ENCODE measurements around the gene ZNF689. TPM values are rescaled to one million over a fixed set of nuclear protein-coding genes. Genes with fewer than 3 reads are reported as not detected.

Gene ZNF689
- polyA plus RNA-seq, 2 of the 4 experiments (the other 2 are of a cell fraction), result 6.8 to 7.4 TPM

DNA sequence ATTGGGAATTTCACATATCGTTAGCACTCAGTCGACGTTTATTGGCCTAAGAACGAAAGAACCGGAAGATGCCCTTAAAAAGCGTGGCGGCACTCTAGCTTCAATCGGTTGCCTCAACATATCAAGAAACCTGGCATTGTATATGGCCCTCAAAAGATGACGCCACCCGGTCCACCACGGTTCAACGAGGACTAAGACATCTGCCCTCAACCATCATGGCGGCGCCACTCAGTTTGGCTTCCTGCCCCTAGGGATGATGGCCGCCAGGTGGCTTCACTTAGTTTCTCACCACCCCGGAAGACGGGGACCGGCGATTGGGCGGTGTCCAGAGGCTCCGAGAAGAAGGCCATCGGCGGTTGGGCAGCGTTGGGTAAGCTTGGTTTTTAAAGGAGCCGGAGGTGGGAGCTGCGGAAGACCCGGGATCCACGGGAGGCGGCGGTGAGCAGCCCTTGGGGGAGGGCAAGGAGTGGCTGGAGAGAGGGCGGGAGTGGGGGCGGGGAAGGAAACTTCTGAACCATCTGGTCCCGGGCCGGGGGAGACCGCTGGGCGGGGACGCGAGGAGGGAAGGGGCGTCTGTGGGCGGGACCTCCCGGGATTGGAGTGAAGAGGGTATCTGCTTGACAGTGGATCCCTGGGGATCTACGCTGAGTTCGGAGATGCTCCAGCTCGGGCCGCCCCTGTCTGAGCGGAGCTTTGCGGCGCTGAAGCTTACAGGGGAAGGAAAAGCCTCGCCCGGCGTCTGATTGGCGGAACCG is 40.4 kb upstream of the ZNF689 start, which contains the start of gene PRR14:
TSS of gene PRR14 (plus strand) at position 592 of the 755 bp plus-strand sequence. CDS start 686 bp downstream, outside the sequence.
- WGBS (ENCODE audit: missing lambda C conversion rate), result 14% methylated on average over 33 of the region's 53 CpGs
- ChIA-PET POLR2A (interaction anchor here (0.5 to 1.3 kb wide), 11 partner anchors 8 to 280 kb away, joined by 3 to 14 read pairs (median 4); partner anchors contain the start of genes DCTPP1, PHKG2 and TBC1D10B), CTCF (interaction anchor here (0.6 to 4.2 kb wide), 16 partner anchors 8 to 545 kb away, joined by 3 to 26 read pairs (median 4); partner anchors contain the start of genes FBRS and ZNF688)
- H3K27ac ChIP-seq, result peak within 1 kb of the TSS; percentile 92 to 96
- DNase-seq (ENCODE audit: low read depth in 1 of 2, low spot score in 1 of 2) (peak; percentile 92 to 99), FAIRE-seq (peak; percentile 81), ATAC-seq (peak; percentile 88 to 91)
- H3K4me2 ChIP-seq, result peak within 1 kb of the TSS; percentile 91
- peak within 1 kb of the TSS; percentile 82 for H3K4me3 ChIP-seq
- H3K4me1 ChIP-seq, result peaks cover 12% of the 10 kb centered on the region; the same call in 2 of the 3 replicates
- H3K9me3 ChIP-seq, result no peaks in the 10 kb centered on the region
- TF ChIP-seq MYC (IDR thresholded peaks at IDR 0.05; ENCODE audit: borderline replicate concordance, low read length), result 0 out of 2 replicates have a peak, but pooled peaks have one; percentile 24
- TF ChIP-seq FOSL2 (IDR thresholded peaks at IDR 0.05), result no peak
- TF ChIP-seq FOSL2 (CRISPR knock-in tag; IDR thresholded peaks at IDR 0.05), result peak; percentile 34; the same call in 1 of the 2 replicates
- peak; percentile 41; the same call in 1 of the 2 replicates for TF ChIP-seq PHF8 (IDR thresholded peaks at IDR 0.05; ENCODE audit: borderline replicate concordance, low read depth)
- TF ChIP-seq CHD4 (IDR thresholded peaks at IDR 0.05; ENCODE audit: borderline replicate concordance), result no peak
- no peak for TF ChIP-seq REST (IDR thresholded peaks at IDR 0.05)
- TF ChIP-seq RAD21 (conservative IDR thresholded peaks at IDR 0.05 in 1 of 2, IDR thresholded peaks at IDR 0.05 in 1 of 2), result no peak
- TF ChIP-seq POLR2A (IDR thresholded peaks at IDR 0.05; ENCODE audit: low read length), result no peak; the same call in 1 of the 2 replicates
- TF ChIP-seq FOSB (CRISPR knock-in tag; IDR thresholded peaks at IDR 0.05), result no peak
- no peak for TF ChIP-seq ZSCAN20 (CRISPR knock-in tag; IDR thresholded peaks at IDR 0.05)
- no peak for TF ChIP-seq RARB (CRISPR knock-in tag; IDR thresholded peaks at IDR 0.05)
- TF ChIP-seq MAX (IDR thresholded peaks at IDR 0.05), result peak; percentile 72
- no peak for TF ChIP-seq USF2 (IDR thresholded peaks at IDR 0.05)
- no peak for TF ChIP-seq TFCP2L1 (CRISPR knock-in tag; IDR thresholded peaks at IDR 0.05)
- TF ChIP-seq ZNF302 (CRISPR knock-in tag; IDR thresholded peaks at IDR 0.05), result no peak
- no peak for TF ChIP-seq RCOR1 (IDR thresholded peaks at IDR 0.05; ENCODE audit: low read depth, low read length)
- TF ChIP-seq ESRRA (IDR thresholded peaks at IDR 0.05; ENCODE audit: borderline replicate concordance, low read length), result no peak
- TF ChIP-seq EHMT2 (IDR thresholded peaks at IDR 0.05; ENCODE audit: low read depth), result 0 out of 2 replicates have a peak, but pooled peaks have one; percentile 24
- peak; percentile 56; the same call in 1 of the 2 replicates for TF ChIP-seq HOXB13 (CRISPR knock-in tag; IDR thresholded peaks at IDR 0.05; ENCODE audit: low read depth)
- no peak for TF ChIP-seq JUNB (IDR thresholded peaks at IDR 0.05)
- 0 out of 2 replicates have a peak, but pooled peaks have one; percentile 51 for TF ChIP-seq HEYL (CRISPR knock-in tag; IDR thresholded peaks at IDR 0.05)
- no peak for TF ChIP-seq KDM1A (IDR thresholded peaks at IDR 0.05; ENCODE audit: low read depth)
- TF ChIP-seq CHD2 (IDR thresholded peaks at IDR 0.05; ENCODE audit: low read length, partially characterized antibody), result no peak
- no peak for TF ChIP-seq HDAC2 (IDR thresholded peaks at IDR 0.05)
- no peak for TF ChIP-seq NPAS2 (CRISPR knock-in tag; IDR thresholded peaks at IDR 0.05; ENCODE audit: borderline replicate concordance)
- TF ChIP-seq BCL3 (IDR thresholded peaks at IDR 0.05), result no peak
- TF ChIP-seq PBX3 (IDR thresholded peaks at IDR 0.05), result no peak
- TF ChIP-seq NFE2L2 (conservative IDR thresholded peaks at IDR 0.05; ENCODE audit: low read length), result no peak
- peak; percentile 28; the same call in 1 of the 2 replicates for TF ChIP-seq E2F6 (IDR thresholded peaks at IDR 0.05; ENCODE audit: borderline replicate concordance, low read depth)
- no peak for TF ChIP-seq ATOH8 (CRISPR knock-in tag; IDR thresholded peaks at IDR 0.05; ENCODE audit: low read depth)
- TF ChIP-seq KDM5A (IDR thresholded peaks at IDR 0.05), result no peak
- no peak for TF ChIP-seq SREBF2 (IDR thresholded peaks at IDR 0.05)

Measured in A549 (cell line).